Measurements from ENCODE around the gene CPPED1.

The CPPED1 gene

GRCh38 chr16:12735805-12736204 is 67.9 kb downstream of the CPPED1 start:
- DNase-seq (ENCODE audit: low read depth) = no peak

- no peak for DNase-seq (ENCODE audit: low read depth)
These were observed 71.1 kb downstream of the CPPED1 start for GRCh38 chr16:12732600-12732999.

GRCh38 chr16:12729448-12729847 is 74.2 kb downstream of the CPPED1 start:
- DNase-seq (ENCODE audit: low read depth) = peak; percentile 13

GRCh38 chr16:12728469-12728868 is 75.2 kb downstream of the CPPED1 start:
- DNase-seq (ENCODE audit: low read depth) = no peak

- DNase-seq (ENCODE audit: low read depth) = no peak
These were observed 79.5 kb downstream of the CPPED1 start for GRCh38 chr16:12724226-12724625.

- no peak for DNase-seq (ENCODE audit: low read depth)
These were observed 80.0 kb downstream of the CPPED1 start for GRCh38 chr16:12723681-12724080.

DNA sequence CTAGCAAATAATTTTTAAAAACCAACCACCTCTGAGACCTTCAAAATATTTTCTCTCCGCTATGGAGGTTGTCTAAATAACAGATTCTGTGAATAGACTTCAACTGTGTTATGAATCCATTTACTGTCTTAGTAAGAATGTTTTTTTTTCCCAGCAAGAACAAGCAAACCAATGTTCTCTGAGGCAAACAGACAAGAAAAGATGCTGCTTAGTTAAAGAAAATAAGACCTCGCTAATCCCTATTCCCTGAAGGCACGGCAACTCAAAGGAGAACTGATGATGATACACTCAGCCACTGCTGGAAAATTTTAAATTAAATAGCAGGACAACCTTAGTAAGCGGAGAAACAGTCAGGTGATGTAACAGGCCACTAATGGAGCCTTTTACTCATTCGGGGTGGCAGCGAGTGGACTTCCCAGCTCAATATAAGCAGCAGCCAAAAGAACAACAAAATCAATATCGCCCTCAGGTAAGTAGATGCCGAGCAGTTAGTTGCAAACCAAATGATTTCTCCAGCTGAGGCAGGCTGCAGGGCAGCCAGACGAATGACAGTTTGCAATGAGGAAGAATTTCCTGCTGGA is 81.8 kb downstream of the CPPED1 start:
- no peak for DNase-seq (ENCODE audit: low read depth)

DNA sequence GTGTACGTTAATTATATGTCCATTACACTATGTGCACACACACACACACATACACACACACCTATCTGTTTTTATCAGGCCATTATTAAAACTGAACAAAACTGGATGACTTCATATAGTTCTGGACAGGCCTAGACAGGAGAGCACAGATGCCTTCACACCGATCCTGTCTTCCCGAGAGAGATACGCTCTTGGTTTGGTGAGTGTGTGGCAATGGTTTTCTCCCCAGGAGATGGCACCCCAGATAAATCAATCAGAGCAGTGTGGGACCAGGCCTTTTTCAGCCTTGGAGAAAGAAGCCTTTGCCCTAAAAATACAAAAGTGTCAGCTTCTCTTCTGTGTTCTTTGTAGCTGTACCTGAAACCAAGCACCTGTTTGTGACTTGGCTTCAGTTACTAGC is 83.7 kb downstream of the CPPED1 start:
- no peak for DNase-seq (ENCODE audit: low read depth)

GRCh38 chr16:12716658-12717057 is 87.0 kb downstream of the CPPED1 start:
- DNase-seq (ENCODE audit: low read depth) = no peak

DNA sequence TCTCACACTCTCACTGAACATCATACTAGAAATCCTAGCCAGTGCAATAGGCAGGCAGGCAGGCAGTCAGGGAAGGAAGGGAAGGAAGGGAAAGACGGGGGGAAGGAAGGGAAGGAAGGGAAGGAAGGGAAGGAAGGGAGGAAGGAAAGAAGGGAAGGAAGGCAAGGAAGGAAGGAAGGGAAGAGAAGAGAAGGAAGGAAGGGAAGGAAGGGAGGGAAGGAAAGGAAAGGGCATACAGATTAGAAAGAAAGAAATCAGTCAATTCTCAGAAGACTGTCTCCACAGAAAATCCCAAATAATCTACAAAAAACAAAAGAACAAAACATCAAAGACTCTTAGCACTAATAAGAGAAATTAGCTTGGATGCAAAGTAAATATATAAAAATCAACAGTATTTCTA is 93.9 kb downstream of the CPPED1 start:
- DNase-seq (ENCODE audit: low read depth) = no peak

- DNase-seq (ENCODE audit: low read depth) = no peak
These were observed 95.4 kb downstream of the CPPED1 start for GRCh38 chr16:12708266-12708665.

DNA sequence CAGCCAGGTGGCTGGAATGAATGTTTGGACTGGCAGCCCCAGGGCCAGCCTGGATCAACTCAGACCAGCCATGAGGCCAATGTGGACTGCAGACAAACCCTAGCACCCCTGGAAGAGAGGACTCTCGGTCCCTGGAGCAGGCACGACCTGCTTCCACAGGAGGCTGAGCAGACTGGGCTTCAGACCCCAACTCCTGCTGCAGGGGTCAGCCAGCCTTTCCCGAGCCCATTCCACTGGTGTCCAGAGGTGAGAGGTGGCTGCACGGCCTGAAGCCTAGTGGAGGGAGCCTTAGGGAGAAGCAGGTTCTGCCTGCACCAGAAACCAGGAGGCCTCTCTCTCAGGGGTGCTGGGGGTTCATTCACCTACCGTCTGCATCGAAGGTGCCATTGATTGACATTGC is 97.1 kb downstream of the CPPED1 start:
- DNase-seq (ENCODE audit: low read depth) = no peak

DNA sequence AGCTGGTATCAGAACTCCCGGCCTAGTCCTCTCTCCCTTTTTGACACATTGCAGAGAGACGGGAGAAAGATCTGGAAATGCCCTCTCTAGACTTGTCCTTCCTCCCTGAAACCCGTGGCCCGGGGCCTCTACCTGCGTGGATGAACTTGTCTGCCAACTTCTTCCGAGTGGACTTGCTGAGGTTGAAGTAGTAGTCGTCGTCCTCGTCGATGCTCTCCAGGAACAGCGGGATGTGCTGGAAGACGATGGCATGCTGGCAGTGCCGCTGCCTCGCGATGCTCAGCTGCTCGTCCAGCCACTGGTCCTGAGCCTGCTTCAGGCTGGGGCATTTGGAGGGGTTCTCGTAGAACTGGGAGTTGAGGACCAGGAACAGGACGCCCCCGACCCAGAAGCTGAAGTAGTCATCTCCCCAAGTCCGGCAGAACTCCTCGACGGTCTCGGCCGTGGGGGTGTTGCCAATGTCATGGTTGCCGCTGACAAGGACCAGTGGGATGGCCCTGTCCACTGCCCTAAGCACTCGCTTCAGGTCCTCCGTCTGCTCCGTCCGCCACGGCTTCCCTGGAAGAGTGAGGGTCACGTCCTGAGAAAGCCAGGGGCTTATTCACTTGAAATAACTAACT is 99.1 kb downstream of the CPPED1 start:
- no peak for DNase-seq (ENCODE audit: low read depth)

DNA sequence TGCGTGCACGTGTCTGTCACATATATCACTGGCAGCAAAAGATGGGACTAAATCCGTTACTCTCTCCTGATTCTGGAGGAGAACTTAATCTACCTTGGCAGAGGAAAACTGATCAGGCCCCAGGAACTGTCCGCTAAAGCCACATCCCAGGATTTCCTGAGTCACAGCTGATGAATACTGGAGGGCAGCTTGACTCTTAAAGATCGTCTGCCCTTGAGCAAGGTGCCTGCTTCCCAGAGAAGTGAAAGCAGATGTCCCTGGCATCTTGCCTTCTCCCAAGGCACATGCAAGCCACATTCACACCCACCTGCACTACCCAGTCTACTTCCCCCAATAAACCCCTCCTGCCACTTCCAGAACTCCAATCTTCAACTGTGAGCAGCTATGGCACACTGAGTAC is 99.8 kb downstream of the CPPED1 start:
- DNase-seq (ENCODE audit: low read depth) = peak; percentile 22

GRCh38 chr16:12700161-12700560 is 103.5 kb downstream of the CPPED1 start:
- DNase-seq (ENCODE audit: low read depth) = no peak

GRCh38 chr16:12699161-12699560 is 104.5 kb downstream of the CPPED1 start:
- DNase-seq (ENCODE audit: low read depth) = no peak

GRCh38 chr16:12697437-12697836 is 106.2 kb downstream of the CPPED1 start:
- no peak for DNase-seq (ENCODE audit: low read depth)

DNA sequence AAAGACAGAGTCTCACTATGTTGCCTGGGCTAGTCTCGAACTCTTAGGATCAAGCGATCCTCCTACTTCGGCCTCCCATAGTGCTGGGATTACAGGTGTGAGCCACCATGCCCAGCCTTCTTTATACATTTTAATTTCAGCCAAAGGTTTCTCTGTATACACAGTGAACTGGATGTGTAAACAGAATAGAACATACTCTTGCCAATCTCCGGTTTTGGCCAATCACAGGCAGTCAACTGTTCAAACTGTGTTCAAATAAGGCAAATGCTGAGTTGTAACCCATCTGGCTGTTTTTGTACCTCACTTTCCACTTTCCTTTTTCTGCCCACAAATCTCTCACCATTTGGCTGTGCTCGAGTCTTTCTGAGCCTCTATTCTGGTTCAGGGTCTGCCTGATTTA is 108.2 kb downstream of the CPPED1 start:
- no peak for DNase-seq (ENCODE audit: low read depth)

DNA sequence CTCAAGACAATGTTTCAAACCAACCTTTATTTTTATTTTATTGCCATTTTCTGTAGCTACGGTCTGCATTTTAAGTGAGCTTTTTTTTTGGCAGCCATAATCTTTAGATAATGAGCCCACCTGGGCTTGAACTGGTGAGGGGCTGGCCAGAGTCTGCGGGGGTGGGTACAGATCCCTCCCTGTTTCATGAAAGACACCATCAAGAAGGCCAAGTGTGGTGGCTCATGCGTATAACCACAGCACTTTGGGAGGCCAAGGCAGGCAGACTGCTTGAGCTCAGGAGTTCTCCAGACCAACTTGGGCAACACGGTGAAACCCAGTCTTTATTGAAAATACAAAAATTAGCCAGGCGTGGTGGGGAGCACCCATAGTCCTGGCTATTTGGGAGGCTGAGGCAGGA is 113.7 kb downstream of the CPPED1 start:
- DNase-seq (ENCODE audit: low read depth) = no peak

- no peak for DNase-seq (ENCODE audit: low read depth)
These were observed 114.5 kb downstream of the CPPED1 start for GRCh38 chr16:12688951-12689850.

- no peak for DNase-seq (ENCODE audit: low read depth)
These were observed 117.9 kb downstream of the CPPED1 start for GRCh38 chr16:12685806-12686205.

DNA sequence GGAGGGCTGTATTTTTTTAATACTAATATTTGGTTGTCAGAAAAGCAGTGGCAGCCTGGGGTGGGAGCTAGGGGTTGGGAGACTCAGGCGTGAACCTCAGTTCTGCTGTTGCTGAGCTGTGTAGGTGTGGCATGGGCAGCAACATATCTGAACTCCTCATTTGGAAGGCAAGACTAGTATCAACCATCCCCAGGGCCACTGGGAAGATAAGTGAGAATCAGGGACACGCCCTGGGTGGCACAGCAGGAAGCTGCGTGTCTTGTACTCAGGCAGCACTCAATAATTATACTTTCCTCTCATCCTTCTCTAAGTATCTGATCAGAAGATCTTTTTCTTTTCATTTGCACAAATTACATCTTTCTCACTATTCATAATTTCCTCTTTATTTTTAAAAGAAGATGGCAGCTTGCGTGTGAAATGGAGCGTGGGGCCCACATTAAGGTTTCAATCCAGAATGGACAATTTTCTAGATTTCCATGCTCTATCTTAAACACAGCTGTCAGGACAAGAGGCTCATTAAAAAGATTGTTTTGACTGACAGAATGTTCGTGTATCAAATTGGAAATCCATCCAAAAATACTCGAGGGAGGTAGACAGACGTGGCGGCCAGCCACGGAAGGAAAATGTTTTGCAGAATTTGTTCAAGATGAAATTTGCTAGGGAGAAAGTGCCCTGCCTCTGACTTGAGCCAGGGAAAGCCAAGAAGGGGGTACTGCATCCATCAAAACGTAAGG is 121.1 kb downstream of the CPPED1 start:
- no peak for DNase-seq (ENCODE audit: low read depth)

DNA sequence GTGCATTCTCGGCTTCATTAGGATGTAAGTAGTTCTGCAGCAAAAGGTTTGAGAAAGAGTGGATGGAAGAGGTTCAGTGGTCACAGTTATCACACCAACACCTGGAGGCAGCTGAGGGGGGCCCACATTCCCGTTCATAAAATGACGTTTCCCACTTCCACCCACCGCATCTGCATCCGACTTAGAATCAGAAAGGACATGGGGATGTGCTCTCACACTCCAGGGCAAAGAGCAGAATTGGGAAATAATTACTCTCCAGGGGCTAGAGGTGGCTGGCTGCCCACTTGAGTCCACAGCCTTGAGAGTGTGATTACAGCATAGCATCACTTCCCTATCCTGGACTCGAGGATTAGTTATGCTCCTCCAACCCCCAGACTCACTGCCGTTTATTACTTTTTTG is 122.0 kb downstream of the CPPED1 start:
- no peak for DNase-seq (ENCODE audit: low read depth)

Measured in HS-5 (cell line).